Activated CD8-positive, alpha-beta memory T cell treated with anti-CD3 and anti-CD28 coated beads, Interleukin-2, amount 50 U/mL, for 48 hours (primary cell): Measurements from ENCODE around the gene PFKFB4.

Experiments
- DNase-seq: peaks from one replicate; pipeline ENCODE4 v3.0.0-alpha.2; 2020

PFKFB4 gene

DNA sequence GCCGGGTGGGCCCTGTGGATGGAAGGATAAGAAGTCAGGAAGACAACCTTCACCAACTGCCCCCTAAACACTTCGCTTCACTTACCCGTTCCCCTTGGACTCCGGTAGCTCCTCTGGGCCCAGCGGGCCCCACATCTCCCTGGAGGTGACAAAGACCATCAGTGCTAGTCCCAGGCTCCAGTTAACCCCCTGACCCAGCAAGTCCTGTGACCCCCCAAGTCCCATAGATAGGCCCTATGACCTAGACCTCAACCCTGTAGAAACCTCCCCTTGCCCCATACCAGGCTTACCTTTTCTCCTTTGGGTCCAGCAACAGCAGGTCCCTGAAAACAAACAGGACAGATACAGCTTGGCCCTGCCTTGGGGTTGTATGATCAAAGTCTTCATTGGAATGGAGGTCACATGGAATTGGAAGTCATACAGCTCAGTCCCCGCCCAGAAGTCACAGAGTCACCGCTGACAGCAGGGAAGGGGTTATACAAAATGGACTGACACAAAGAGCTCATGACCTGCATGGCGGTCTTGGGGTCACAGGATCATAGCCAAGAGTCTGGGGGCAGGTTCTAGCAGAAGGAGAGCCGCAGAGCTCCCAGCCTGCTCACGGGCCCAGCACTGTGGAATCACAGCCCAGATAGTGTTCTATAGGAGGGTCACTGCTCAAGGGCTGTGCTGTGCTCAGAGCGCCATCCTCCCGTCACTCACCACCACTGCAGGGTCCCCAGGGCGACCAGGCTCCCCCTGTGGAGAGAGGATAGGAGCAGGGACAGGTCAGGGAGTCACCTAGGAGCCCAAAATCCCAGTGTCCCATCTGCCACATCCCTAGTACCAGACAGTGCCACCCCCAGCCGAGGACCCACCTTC is 25.2 kb upstream of the PFKFB4 start:
- DNase-seq, result no peak

DNA sequence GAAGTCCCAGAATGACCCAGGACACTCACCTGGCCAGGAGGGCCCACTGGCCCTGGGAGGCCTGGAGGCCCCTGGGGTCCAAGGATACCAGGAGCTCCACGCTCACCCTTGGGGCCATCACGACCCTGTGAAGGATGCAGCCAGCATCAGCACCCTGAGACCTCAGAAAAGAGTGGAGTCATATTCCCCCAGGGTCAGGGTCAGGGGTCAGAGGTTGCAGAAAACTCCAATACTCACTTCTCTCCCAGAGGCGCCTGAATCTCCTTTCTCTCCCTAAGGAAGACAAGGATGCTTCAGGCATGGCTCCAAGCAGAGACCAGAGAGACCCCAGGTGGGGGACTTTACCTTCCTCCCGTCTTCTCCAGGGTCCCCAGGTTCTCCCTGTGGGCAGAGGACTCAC is 20.0 kb upstream of the PFKFB4 start:
- DNase-seq, result no peak

DNA sequence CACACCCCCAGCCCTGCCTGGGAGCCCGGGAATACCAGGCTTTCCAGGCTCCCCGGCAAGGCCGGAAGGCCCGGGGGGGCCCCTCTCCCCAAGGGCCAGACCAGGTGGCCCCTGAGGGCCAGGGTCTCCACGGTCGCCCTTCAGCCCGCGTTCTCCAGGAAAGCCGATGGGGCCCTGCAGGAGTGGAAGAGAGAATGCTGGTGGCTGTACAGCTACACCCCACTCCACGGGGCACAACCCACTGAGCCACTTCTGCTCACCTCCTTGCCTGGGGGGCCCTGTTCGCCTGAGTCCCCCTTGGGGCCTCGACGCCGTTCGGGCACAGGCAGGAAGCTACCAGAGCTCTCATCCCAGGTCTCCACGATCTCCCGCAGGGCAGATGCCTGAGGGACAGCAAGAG is 18.8 kb upstream of the PFKFB4 start:
- no peak for DNase-seq

DNA sequence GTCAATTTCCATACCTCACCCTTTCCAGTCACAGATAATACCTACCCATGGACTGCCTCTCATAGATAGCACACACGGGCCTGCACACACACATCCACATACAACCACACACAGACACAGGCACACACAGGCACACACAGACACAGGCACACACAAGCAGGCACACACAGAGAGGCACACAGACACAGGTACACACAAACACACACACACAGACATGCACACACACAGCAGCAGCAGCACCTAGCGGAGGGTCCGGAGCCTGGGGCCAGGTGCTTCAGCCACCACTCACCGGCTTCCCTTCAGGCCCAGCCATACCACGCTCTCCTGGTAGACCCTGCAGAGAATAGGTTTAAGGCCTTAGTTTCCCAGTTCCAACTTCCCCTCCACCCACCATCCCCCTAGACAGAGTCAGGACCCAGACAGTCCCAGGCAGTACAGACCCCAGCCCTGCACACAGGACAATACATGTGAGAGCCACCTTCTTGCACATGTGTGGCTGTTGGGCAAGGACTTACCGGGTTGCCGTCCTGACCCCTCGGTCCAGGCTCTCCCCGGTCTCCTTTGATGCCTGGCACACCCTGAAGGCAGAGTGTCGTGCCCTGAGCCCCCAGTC is 17.5 kb upstream of the PFKFB4 start:
- DNase-seq, result no peak

DNA sequence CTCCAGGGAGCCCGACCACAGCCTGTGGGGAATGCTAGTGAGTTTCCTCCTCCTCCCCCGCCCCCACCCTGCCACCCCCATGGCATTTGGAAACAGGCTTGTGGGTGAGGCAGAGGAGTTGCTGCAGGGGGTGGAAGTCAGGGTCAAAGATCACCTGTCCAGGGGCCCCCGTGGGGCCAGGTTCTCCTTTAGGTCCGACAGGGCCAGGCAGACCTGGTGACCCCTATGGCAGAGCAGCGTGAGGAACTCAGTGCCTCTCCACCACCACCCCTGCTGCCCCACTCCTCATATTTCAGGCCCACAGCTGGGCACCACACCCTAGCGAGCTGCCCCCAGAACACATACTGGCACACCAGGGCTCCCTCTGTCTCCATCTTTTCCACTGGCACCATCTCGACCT is 15.9 kb upstream of the PFKFB4 start:
- DNase-seq, result no peak

DNA sequence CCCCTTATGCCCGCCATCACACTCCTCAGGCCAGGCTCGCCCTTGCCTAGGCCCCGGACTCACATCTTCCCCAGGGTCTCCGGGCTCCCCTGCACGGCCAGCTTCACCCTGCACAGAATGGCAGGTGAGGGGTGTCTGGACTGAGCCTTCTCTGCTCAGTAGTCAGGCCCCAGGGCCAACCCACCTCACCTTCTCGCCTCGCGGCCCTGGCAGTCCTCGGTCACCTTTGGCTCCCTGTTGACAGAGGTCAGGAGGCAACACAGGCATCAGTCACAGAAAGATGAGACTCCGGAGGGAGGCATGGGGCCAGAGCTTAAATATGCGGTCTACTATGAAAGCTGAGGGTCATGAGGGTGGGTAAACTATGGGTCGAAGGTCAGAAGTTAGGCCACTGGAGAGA is 15.3 kb upstream of the PFKFB4 start:
- DNase-seq, result no peak

DNA sequence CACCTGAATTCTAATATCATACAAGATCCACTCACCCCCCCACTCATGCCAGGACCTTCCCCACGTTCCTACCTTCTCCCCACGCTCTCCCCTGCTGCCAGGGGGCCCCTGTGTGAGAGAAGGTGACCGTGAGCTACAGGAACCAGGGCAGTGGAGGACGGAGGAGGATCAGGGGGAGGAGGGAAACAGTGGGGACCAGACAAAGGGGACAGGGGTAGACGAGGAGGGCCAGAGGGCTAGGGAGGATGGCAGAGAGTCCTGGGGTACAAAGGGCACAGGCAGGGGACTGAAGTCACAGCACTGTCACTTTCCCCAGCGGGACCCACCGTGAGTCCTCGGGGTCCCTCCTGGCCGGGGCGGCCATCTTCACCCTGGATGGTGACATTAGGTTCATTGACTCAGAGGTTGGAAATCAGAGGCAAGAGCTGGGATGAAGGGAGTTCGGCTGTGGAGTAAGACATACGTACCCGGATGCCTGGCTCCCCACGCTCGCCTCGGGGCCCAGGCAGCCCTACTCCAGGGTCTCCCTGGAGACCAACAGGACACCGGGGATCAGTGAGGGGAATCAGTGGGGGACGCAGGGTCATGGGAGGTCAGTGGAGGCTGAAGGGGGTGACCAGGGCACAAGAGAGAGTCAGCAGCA is 13.3 kb upstream of the PFKFB4 start:
- DNase-seq, result no peak

DNA sequence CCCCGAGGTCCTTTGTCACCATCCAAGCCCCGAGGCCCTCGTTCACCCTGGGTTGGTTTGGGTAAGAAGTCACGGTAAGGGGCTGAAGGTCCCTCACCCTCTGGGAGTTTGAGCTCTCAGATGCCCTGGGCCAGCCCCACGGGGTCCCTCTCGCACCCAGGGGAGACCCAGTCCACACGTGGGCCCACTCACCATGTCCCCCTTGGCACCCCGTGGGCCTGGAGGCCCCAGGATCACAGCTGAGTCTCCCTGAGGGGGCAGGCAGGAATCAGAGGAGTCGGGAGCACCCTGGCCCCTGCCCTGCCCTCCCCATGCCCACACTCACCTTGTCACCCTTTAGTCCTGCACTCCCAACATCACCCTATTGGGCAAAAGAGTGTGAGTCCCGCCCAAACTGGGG is 12.8 kb upstream of the PFKFB4 start:
- DNase-seq, result no peak

DNA sequence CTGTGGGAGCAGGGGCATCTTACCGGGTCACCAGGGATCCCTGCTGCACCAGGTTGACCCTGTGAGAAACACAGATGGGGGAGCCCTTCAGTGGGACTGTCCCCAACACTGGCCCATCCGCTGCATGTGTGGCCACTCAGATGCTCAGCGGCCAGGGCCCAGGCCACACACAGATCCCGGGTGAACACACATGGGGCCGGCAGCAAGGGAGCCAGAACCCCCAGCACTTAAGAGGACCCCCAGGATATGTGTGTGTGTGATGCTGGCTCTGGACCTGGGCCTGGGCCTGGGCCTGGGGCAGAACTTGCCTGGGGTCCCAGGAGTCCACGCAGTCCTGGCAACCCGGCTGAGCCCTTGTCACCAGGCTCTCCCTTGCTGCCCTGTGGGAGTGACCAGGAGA is 11.9 kb upstream of the PFKFB4 start:
- DNase-seq, result no peak

DNA sequence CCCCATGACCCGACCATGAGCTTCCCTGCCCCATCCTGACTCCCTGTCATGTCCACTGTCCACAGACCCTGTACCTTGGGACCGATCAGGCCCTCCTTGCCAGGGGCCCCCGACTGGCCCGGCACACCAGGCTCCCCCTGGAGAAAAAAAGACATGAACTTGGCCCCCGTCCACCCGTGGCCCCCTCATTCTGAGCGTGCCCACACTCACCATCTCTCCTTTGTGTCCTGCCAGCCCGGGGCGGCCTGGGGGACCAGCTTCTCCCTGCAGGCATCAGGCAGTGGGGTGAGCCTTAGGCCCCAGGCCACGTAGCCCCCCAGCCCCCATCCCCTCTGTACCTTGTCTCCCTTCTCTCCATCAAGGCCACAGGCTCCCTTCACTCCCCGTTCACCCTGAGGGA is 10.9 kb upstream of the PFKFB4 start:
- DNase-seq, result no peak

DNA sequence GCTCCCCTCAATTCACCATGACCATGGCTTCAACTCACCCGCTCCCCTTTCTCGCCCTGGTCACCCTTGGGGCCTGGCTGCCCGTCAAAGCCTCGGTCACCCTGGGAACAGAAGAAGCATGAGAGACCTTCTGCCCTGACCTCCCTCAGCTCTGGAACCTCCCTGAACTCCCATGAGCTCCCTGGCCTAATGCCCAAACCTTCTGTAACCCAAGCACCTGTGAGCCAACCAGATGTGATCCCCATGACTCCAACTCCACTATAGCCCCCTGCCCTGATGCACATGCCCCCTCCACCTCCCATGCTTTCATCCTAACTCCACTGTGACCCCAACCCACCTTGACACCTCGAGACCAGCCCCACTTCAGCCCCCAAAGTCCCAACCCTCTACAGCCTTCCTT is 10.5 kb upstream of the PFKFB4 start:
- DNase-seq, result no peak

DNA sequence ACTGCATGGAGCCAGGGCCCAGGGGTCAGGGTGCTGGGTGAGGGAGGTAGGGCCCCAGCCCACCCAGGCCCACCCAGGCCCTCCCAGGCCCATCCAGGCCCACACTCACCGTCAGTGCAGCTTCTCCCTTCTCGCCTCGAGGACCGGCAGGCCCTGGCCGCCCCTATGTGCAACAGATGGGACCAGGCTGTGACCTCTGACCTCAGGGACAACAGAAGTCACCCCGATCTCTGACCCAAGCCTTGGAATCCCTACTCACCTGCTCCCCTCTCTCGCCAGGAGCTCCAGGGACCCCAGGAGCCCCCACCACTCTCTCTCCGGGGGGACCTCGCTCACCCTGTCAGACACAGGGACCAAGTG is 9.8 kb upstream of the PFKFB4 start:
- no peak for DNase-seq

DNA sequence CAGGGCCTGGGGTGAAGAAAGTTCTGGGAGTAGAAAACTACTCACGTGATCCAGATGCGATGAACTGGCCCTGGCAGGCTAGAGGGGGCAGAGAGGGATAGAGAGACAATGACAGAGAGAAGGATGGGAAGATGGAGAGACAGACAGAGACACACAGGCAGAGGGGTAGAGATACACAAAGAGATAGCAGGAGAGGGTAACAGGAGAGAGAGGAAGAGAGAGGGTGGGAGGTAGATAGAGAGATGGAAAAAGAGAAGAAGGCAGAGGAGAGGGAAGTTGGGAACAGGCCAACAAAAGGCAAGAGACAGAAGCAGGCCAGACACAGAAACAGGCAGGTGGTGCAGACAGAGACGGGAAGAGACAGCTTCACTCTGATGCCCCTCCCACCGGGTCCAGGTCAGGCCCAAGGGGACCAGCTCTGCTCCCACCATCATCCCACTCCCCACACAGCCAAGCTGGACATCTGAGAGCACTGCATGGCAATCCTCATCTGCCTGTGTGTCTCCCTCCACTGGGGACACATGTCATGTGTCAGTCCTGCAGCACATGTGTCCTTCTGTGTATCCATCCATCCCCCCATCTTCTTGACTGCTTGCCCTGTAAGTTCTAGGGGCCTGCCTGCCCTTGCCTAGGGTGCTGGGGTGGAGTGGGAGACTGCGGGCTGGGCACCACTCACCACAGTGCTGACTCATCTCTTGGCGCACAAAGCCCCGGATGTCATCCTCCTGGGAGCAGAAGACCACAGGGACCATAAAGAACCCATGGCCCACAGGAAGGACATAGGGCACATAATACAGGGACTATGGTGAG is 9.2 kb upstream of the PFKFB4 start:
- DNase-seq, result no peak

DNA sequence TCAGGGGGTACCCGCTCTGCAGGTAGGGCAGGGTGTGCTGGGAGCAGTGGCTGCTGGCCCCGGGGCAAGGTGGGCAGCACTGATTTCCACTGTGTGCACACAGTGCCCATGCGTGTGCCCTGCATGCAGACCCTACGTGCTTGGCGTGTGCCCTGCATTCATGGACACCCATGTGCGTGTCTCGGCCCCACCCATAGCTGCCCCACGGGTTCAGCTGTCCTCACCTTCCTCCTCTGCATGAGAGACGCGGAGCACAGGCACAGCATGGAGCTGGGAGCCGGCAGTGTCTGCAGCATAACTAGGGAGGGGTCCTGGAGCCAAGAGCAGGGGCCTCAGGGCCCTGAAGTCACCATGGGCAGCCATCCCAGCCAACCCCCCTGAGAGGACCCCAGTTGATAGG is 8.6 kb upstream of the PFKFB4 start:
- DNase-seq, result no peak

DNA sequence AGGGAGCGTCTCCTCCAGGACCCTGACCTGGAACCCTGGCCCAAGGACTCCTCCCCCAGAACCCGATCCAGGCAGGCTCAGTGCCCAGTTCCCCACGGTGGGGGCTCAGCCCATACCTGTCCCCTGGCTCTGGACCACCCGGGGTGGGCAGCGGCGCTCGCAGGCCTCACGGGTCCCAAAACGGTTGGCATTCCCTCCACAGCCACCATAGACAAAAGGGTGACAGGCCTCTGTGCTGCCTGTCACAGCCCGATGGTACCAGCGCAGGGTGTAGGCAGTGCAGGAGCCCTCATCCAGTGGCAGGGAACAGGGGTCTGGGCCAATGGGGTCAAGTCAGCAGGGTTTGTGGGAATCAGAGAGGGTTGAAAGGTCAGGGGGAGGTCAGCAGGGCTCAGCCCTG is 8.1 kb upstream of the PFKFB4 start:
- no peak for DNase-seq

DNA sequence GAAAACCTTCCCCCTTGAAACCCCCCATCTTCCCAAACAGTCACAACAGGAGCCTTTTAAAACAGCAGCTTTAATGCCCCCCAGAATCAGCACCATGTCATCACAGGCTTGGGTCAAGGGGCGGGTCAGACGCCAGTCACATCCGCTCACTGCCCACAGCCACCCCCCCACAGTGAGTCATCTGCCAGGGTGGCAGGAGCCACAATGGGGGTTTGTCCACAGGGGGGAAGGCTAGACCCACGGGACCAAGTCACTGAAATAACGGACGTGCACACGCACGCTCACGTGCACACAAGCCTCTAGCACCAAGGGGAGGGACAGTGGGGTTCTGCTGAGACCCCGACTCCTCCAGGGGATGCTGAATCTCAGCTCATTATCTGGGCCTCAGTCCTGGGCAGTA is 7.4 kb upstream of the PFKFB4 start:
- peak; percentile 65 for DNase-seq

DNA sequence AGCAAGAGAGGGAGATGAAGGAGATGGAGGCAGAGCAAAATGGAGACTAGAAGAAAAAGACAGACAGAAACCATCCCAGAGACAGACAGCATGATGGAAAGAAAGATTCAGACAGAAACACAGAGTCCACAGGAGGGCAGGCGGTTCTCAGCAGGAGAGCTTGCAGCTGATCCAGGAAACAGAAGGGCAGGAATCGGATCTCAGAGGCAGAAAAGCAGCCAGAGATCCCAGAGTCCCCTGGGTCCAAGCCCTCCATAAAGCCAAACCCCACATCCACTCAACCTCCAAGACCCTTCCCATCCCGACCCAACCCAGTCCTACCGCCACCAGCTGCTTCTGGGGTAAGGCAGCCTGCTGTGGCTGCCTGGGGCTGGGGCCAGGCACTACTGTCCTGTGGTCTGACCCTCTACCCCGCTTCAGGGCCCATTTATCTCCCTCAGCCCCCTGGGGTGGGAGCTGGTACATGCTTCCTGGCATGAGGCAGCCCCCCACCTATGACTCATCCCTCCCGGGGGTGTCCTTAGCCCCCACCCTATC is 6.8 kb upstream of the PFKFB4 start, which contains the start of gene UCN2:
TSS of gene UCN2 (minus strand) at position 400 of the 537 bp plus-strand sequence. CDS start 657 bp downstream, outside the sequence.
- no peak for DNase-seq

DNA sequence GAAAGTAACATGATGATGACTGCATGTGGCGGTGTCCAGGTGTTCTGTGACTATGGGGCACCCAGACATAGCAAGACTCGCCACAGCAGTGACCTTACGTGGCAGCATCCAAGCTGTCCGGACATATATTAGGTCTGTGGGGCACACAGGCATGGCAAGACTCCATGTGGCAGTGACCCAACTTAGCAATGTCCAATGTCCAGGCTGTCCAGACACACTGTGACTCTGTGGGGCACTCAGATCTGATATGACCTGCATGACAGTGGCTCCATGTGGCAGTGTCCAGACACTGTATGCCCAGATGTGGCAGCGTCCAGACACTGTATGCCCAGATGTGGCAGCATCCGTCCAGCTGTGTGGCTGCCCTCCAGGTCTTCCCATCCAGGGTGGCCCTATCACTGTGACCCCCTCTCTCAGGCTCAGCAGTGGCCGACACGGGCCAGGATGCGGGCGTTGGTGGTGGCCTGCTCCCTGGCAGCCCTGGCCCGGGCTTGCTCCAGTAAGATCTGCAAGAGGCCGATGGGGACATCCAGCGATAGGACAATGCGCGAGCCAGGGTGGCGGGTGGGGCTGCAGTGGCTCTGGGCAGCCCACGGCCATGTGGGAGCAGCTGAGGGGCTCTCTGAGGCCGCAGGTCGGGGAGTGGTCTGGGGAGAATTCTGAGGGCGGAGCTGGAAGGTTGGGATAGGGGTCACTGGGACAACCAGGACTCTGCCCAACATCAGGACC is 5.9 kb upstream of the PFKFB4 start:
- no peak for DNase-seq

DNA sequence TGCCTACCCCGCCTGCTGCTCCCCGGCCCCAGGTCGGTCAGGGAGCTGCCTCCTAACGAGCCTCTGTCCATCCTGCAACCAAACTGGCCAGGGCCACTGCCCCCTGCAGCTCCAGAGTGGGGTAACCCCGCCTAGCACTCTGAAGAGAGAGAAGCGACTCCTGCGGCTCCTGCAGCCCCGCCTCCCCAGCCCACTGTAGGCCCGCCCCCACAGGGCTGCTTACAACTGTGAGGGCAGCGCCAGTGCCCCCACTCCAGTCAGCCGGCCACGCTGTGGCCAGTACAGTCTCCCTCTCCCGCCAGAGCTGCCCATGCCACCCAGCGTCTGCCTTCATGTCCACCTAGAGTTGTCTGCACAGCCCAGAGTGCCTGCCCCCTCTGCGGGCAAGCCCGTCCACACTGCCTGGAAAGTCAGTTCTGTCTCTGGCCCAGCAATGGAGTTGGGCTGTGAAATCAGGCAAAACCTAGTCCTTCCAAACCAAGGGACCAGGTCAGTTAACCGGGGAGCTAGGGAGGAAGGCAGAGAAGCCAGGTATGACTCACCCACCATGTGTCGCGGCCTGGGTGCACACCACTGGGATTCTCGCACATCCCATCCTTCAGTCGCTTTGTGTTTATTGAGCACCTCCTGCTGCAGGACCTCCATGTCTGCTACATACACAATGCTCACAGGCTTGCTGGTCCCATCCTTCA is 4.6 kb upstream of the PFKFB4 start:
- no peak for DNase-seq

DNA sequence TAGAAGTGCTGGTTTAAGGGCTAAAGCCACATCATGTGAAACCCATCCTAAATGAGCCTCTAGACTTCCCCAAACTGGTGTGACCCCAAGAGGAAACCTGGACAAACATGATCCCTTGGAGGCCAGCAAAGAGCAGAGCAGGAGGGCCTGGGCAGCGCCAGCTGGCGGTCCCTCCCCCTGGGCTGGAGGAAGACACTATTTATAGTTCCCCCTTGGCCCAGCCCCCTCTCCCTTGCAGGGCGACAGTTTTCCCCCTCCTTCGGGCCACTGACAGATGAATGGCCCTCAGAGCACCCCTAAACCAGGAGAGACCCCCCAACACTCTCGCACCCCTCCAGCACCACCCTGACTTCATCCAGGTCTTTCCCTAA is 4.0 kb upstream of the PFKFB4 start:
- no peak for DNase-seq

DNA sequence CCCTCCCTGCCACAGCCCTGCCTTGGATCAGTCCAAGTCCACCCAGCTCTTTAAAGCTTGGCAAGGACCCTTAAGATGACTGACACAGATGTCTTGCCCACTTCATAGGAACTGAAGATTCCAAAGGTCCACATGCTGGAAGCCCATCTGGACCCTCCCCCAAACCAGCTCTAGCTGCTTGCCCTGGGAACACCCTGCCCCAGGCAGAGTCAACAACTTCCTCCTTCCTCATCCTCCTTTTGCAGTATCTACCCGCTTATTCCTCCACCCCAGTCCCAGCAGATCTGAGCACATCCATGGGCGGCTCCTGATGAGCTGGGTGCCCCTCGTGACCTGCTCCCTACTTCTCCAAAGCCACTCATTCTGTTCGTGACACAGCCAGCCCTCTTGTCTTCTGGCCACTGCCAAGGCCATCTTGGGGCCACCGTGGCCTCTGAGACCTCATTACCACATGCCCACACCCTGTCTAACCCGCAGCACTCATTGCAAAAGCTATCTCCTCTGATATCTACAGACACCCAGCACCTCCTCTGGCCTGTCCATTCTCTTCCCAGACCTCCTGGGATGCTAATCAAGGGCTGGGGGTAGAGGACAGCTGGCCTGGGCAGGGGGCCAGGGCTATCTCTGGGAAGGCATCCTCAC is 2.0 kb upstream of the PFKFB4 start:
- DNase-seq, result no peak
